Activated CD4-positive, alpha-beta T cell treated with anti-CD3 and anti-CD28 coated beads, Interleukin-2, amount 50 U/mL, for 24 hours (primary cell): ENCODE results near the gene GALR3.

Experiments
- DNase-seq, 2 donors: peaks; one replicate each; pipeline ENCODE4 v3.0.0-alpha.2; 2020; ENCODE audit warnings: low read depth in 1 of 2, low spot score in 1 of 2

Gene GALR3

GRCh38 chr22:37862570-37863325, 39.6 kb downstream of the GALR3 start:
- DNase-seq, result no peak

- no peak for DNase-seq
These were observed 42.3 kb downstream of the GALR3 start for GRCh38 chr22:37865510-37865909.

- no peak for DNase-seq
These were observed 47.1 kb downstream of the GALR3 start for GRCh38 chr22:37870273-37870672.
